Mammary epithelial cell (primary cell): ENCODE data around the gene PPP1R8.

Source experiments
- CTCF ChIP-seq, 2 donors: IDR thresholded peaks in 1 of 2; conservative IDR thresholded peaks in 1 of 2; 2 replicates each; pipeline ENCODE4 v1.5.1; 2011 to 2012; ENCODE audit warnings: inconsistent platforms in 2 of 2, low read length in 2 of 2, mild to moderate bottlenecking in 2 of 2, control low read depth in 1 of 2, low read depth in 1 of 2; ENCODE audit not compliant: insufficient read depth in 1 of 2; ENCODE audit errors: extremely low read depth in 1 of 2
- EZH2 ChIP-seq: IDR thresholded peaks from 2 replicates; pipeline ENCODE4 v1.6.1; 2012; ENCODE audit warnings: low read length, inconsistent platforms, borderline replicate concordance

DNA sequence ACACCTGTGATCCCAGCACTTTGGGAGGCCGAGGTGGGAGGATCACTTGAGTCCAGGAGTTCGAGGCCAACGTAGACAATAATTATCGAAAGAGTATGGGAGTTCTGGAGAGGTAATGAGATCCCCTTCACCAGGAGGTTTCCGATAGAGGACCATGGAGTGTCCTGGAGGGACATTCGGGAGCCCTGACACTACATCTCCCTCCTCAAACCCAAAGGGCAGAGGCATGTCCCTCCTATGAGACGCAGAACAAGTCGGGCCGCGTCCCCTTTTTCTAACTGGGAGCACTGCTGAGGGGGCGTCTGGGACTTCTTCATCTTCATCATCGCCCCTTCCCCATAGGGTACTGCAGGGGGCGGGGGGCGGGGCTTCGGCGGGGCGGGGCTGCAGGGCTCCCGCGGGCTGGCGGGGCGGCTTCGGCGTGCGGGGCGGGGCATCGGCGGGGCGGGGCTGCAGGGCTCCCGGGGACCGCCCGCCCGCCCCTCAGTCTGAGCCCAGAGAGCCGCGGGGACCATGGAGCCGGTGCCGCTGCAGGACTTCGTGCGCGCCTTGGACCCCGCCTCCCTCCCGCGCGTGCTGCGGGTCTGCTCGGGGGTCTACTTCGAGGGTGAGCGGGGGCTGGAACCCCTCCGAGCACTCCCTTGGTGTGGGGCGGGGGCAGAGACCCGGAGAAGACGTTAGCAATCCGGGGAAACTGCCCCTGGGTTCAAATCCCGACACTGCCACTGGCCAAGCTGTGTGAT, 41.6 kb downstream of the PPP1R8 start, which contains the start of gene THEMIS2:
- TF ChIP-seq CTCF (conservative IDR thresholded peaks at IDR 0.05 in 1 of 2, IDR thresholded peaks at IDR 0.05 in 1 of 2; ENCODE audit: extremely low read depth in 1 of 2, insufficient read depth in 1 of 2, low read depth in 1 of 2, low read length in 2 of 2) (no peak), EZH2 (no peak)
